GM12864 (cell line): Measurements from ENCODE around the gene SMARCAD1.

ENCODE experiments used
- DNase-seq: peaks from one replicate; pipeline ENCODE4 v3.0.0-alpha.2; 2011; ENCODE audit warnings: low read depth
- H3K4me3 ChIP-seq: 2 replicates; pipeline ENCODE4 v1.5.1; 2011; ENCODE audit warnings: mild to moderate bottlenecking, low read depth, low read length, control low read depth
- CTCF ChIP-seq: IDR thresholded peaks from 2 replicates; pipeline ENCODE4 v1.5.1; 2011; ENCODE audit warnings: low read depth, mild to moderate bottlenecking, moderate library complexity, low read length, control low read depth, inconsistent platforms; ENCODE audit errors: missing control alignments

SMARCAD1 gene

DNA sequence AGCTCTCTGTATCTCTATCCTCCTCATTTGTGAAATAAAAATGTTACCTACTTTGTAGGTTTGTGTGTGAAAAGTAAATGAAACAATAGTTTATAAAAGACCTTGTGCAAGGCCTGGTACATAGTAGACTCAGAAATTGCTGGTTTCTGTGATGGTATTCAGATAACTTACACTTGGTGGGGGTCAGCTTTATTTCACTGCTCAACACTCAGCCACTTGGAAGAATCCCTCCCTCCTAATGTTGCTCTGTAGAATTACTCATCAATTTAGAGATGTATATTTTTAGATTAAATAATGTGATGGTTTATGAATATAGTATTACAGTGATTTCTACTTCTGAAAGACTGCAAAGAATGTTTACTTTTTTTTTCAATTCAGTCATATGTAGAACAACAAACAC lies 32.7 kb downstream of the SMARCAD1 start:
- H3K4me3 ChIP-seq = no peak overlapping the region
- no peak for TF ChIP-seq CTCF
- DNase-seq = no peak

DNA sequence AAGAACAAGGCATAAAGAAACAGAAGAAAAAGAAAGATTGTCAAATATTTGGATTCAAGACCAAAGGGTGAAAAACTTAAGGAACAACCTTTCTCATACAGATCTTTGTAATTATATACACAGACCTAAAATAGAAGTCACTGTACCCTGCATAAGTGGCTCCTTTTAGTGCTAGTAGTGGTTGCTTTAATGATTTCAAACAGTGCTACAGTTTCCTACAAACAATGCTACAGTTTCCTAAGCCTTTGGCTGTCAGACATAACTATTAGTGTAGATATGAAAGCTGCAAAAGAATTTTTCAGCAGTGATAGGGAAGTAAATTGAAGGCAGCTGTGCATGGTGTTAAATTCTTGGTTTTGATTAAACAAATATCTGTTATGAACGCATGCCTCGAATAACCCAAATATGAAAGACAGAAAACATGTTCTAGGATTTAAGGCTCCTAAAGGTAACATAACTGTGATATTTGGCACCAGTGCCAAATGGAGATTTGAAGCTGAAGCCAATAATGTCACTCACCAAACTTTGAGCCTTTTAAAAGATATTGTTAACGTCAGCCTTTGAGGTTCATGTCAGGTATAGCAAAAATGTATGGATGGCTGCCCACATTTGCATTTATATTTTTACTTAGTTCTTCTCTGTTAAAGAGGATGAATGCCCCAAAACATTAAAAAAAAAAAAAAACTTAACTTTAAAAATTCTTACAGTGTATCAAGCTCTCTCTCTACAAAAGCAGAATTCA lies 36.6 kb downstream of the SMARCAD1 start:
- H3K4me3 ChIP-seq = no peak overlapping the region
- DNase-seq = no peak
- TF ChIP-seq CTCF = no peak

GRCh38 chr4:94244829-94245185 lies 37.1 kb downstream of the SMARCAD1 start:
- no peak overlapping the region for H3K4me3 ChIP-seq
- TF ChIP-seq CTCF = no peak
- DNase-seq = no peak

- no peak overlapping the region for H3K4me3 ChIP-seq
- TF ChIP-seq CTCF = no peak
- no peak for DNase-seq
Observed at GRCh38 chr4:94251094-94251493, 43.4 kb downstream of the SMARCAD1 start.

- TF ChIP-seq CTCF = no peak
- H3K4me3 ChIP-seq = no peak overlapping the region
- DNase-seq = no peak
Observed at GRCh38 chr4:94253036-94253435, 45.4 kb downstream of the SMARCAD1 start.

DNA sequence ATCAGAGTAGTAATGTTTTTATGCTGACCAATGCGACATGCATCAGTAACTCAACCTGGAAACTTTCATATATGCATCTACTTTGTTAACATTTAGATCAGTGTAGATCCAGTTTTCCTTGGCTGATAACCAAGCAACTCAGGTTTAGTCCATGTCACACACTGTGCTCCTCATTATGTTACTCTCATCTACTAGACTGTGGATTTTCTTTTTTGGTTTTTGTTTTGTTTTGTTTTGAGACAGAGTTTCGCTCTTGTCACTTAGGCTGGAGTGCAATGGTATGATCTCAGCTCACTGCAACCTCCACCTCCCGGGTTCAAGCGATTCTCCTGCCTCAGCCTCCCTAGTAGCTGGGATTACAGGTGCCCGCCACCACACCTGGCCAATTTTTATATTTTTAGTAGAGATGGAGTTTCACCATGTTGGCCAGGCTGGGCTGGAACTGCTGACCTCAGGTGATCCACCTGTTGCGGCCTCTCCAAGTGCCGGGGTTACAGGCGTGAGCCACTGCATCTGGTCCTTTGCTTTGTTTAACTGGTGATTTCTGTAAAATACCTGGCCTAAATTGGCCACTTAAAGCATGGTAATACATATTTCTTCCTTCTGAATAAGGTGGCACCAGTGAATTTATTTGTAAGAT lies 48.6 kb downstream of the SMARCAD1 start:
- DNase-seq = no peak
- no peak for TF ChIP-seq CTCF
- no peak overlapping the region for H3K4me3 ChIP-seq

DNA sequence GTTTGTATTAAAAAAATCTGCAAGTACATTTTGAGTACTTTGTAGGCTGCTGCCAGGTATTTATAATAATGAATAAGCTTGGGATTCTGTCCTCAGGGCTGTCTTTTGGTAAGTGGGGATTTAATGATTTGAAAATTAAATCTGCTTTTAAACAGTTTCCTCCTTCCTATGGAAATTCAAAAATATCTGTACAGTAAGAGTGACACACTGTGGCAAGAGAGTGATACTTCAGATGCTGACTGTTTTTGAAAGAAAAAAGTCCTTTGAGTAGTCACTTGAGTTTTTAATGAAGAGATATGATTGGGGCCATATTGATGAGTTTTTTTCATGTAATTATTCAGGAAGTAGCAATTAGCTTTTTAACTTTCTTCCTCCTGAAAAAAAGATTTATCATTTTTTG lies 49.2 kb downstream of the SMARCAD1 start:
- peak; percentile 11 for TF ChIP-seq CTCF
- H3K4me3 ChIP-seq = no peak overlapping the region
- DNase-seq = no peak
